Measurements from ENCODE around the gene ZNF576.

The ZNF576 gene

DNA sequence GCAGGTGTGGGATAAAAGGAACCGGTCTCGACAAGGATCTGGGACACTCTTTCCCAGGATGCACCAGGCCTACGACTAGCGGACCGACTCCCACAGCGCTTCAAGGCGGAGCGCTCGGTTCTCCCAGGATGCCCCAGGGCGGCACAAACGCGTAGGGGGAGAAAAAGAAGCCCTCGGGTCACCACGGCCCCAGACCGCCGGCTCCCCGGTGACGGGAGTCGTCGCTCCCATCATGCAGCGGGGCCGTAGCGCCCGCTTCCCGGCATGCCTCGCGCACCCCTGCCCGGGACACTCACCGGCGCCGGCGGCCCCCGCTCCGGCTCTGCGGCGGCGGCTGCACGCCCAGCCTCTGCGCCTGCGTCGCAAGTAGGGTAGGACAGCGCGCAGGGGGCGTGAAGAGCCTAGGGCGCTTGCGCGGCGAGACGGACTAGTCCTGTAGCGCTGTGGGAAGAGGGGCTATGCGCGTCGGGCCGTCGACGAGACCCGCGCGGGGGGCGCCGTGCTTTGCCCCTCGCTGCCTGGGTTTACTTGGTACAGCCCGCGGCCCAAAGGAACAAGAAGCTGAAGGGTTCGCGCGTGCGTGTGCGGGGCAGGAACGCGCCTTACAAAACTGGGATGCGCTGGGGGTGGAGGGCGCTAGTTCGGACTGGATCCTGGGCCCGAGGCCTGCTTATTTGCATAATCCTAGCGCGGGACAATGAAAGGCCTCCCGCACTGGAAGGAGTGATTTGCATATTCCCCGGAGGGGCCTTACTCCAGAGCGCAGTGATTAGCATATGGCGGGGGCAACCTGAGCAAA lies 23.1 kb downstream of the ZNF576 start, which contains the start of gene ZNF428:
Gene ZNF428, minus strand, starts transcription at position 368 of the 799 bp plus-strand sequence. CDS start 5,325 bp downstream, outside the sequence.
- Histone ChIP-seq H3K4me1 (ENCODE audit: control insufficient read depth, insufficient read depth, low read length) (peaks cover 27% of the 10 kb centered on the region), H3K9ac (ENCODE audit: low read length) (peak within 1 kb of the TSS; percentile 94), H3K27me3 (ENCODE audit: control insufficient read depth, insufficient read depth, low read length) (no peaks in the 10 kb centered on the region), H3K36me3 (ENCODE audit: control insufficient read depth, insufficient read depth, low read length) (no peaks in the 10 kb centered on the region), H3K9me3 (ENCODE audit: control insufficient read depth, insufficient read depth, low read depth, low read length) (no peaks in the 10 kb centered on the region), H3K27ac (ENCODE audit: low read depth, low read length) (peak within 1 kb of the TSS; percentile 95), H3K4me3 (ENCODE audit: low read depth, low read length) (peak within 1 kb of the TSS; percentile 83)

DNA sequence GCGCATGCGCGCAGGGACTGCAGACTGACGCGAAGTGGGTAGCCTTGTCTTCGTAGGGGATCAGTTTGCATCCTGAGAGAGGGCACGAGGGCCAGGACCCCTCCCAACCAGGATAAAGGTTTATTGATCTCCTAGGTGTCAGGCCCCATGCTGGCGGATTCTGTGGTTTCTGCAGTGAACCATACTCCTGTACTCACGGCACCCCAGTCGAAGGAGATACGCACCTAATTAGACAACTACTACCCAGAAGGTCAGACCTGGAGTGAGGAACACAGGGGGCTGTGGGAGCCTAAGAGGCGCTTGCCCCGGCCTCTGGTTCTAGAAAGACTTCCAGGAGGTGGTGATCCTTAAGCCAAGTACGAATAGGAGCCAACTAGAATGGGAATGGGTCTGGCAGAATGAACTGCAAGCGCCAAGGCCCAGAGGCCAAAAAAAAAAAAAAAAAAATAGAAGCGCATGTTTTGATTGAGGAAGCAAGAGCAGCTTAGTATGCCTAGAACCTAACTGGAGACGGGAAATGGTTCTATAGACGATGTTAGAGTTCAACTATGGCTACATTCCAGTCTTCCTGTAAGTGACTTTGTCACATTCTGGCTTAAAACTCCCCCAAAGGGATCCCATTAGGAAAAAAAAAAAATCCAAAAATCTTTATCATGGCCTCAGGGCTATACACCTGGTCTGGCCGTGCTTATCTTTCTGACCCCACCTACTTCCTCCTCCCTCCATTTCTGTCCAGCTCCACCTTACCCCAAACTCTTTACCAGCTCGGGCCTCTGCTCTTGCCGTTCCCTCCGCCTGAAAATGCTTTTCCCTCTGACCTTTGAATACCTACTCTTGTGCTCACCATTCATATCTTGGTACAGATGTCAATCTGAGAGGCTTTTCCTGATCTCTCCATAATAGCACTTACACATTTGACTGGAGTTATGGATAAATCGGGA lies 23.9 kb downstream of the ZNF576 start:
- H3K4me1 ChIP-seq (ENCODE audit: control insufficient read depth, insufficient read depth, low read length) = peaks cover 30% of the 10 kb centered on the region
- no peaks in the 10 kb centered on the region for H3K27me3 ChIP-seq (ENCODE audit: control insufficient read depth, insufficient read depth, low read length)
- peak overlapping the region; percentile 83 for H3K4me3 ChIP-seq (ENCODE audit: low read depth, low read length)
- H3K9me3 ChIP-seq (ENCODE audit: control insufficient read depth, insufficient read depth, low read depth, low read length) = no peaks in the 10 kb centered on the region
- H3K9ac ChIP-seq (ENCODE audit: low read length) = peak overlapping the region; percentile 94
- H3K36me3 ChIP-seq (ENCODE audit: control insufficient read depth, insufficient read depth, low read length) = no peaks in the 10 kb centered on the region
- peak overlapping the region; percentile 95 for H3K27ac ChIP-seq (ENCODE audit: low read depth, low read length)

DNA sequence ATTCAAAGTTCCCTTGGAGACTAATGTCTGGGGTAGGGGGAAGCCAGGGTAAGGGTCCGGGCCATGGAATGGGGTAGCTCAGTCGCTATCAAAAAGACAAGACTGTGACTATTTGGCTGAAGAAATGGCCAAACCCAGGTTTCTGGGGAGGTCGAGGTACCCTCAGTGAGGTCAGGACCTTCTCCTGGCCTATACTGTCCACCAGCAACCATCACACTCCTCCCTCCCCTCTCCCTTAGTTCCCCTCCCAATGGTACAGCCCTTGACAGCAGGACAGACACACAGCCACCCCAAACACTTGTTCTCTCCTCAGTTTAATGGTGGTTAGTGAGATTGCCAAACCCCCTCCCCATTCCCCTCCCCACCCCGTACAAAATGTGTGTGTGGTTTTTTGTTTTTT lies 25.7 kb downstream of the ZNF576 start:
- H3K9ac ChIP-seq (ENCODE audit: low read length) = no peak overlapping the region
- peaks cover 30% of the 10 kb centered on the region for H3K4me1 ChIP-seq (ENCODE audit: control insufficient read depth, insufficient read depth, low read length)
- no peaks in the 10 kb centered on the region for H3K9me3 ChIP-seq (ENCODE audit: control insufficient read depth, insufficient read depth, low read depth, low read length)
- peaks cover 6% of the 10 kb centered on the region; the same call in 1 of the 2 replicates for H3K27me3 ChIP-seq (ENCODE audit: control insufficient read depth, insufficient read depth, low read length)
- H3K4me3 ChIP-seq (ENCODE audit: low read depth, low read length) = no peak overlapping the region
- no peaks in the 10 kb centered on the region for H3K36me3 ChIP-seq (ENCODE audit: control insufficient read depth, insufficient read depth, low read length)
- no peak overlapping the region for H3K27ac ChIP-seq (ENCODE audit: low read depth, low read length)

DNA sequence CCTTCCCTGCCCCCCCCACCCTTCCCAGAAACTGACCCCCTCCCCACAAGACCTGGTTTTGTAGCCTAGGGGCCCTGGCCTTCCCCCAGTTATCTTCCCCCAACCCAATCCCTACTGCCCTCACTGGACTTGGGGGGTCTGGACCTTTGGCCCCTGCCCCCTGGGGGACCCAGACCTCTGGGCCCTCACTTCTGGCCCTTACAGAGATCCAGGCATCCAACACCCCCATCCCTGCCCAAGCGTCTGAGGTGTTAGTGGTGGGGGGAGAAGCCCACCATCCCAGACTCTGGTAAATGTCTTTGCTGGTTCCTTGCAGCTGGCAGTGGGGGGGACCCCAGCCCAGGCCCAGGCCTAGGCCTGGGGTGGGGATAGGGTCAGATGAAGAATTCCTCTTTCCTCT lies 26.6 kb downstream of the ZNF576 start:
- no peaks in the 10 kb centered on the region for H3K36me3 ChIP-seq (ENCODE audit: control insufficient read depth, insufficient read depth, low read length)
- no peaks in the 10 kb centered on the region for H3K9me3 ChIP-seq (ENCODE audit: control insufficient read depth, insufficient read depth, low read depth, low read length)
- no peak overlapping the region for H3K27ac ChIP-seq (ENCODE audit: low read depth, low read length)
- H3K4me1 ChIP-seq (ENCODE audit: control insufficient read depth, insufficient read depth, low read length) = peaks cover 30% of the 10 kb centered on the region
- H3K27me3 ChIP-seq (ENCODE audit: control insufficient read depth, insufficient read depth, low read length) = peaks cover 14% of the 10 kb centered on the region
- no peak overlapping the region for H3K4me3 ChIP-seq (ENCODE audit: low read depth, low read length)
- H3K9ac ChIP-seq (ENCODE audit: low read length) = no peak overlapping the region

DNA sequence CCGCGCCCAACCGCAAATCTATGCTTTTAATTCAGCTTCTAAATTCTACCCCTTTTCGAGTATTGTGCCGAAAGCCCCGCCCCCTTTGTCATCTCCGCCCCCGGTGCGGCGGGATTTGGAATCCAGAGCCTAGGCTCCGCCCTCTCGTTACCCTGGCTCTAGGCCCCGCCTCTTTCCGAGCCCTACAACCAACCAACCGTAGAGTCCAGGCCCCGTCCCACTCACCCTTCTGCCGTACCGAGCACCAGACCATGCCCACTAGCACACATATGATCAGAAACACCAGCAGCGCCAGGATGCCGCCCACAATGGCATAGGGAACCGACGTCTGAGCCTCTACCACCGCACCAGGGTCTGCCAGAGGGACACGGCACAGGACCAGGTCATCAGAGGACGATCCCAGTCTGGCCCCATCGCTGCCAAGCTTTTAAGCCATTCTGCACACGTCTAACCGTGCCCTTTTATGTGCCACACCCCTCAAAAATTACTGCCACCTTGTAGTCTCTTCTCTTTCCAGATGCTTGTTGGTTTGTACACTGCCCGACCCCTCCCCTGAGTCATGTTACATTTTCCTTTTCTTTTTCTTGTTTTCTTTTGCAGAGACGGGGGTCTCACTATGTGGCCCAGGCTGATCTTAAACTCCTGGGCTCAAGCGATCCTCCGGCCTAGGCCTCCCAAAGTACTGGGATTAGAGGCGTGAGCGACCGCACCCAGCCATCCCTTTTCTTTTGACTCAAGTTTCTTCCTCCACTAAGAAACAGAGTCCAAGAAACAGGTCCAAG lies 27.7 kb downstream of the ZNF576 start:
- Histone ChIP-seq H3K27ac (ENCODE audit: low read depth, low read length) (no peak overlapping the region), H3K27me3 (ENCODE audit: control insufficient read depth, insufficient read depth, low read length) (peaks cover 17% of the 10 kb centered on the region), H3K9ac (ENCODE audit: low read length) (no peak overlapping the region), H3K36me3 (ENCODE audit: control insufficient read depth, insufficient read depth, low read length) (no peaks in the 10 kb centered on the region), H3K4me3 (ENCODE audit: low read depth, low read length) (peak overlapping the region; percentile 33), H3K9me3 (ENCODE audit: control insufficient read depth, insufficient read depth, low read depth, low read length) (no peaks in the 10 kb centered on the region), H3K4me1 (ENCODE audit: control insufficient read depth, insufficient read depth, low read length) (peaks cover 26% of the 10 kb centered on the region)

DNA sequence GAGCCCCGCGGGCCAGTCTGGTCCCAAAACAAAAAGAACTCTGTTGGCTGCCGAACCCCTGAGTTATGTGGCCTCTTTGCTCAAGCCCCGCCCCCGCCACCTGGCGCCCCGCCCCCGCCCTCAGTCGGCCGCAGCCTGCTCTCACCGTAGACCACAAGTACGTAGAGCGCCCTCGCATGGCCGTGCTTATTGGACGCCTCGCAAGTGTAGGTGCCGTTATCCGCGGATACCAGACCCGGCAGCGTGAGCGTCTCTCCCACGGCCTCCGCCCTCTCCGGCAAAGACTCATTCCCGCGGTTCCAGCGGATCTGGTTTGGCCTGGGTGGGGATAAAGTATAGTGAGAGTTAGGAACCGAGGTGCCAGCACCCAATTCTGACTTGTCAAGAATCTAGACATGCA lies 28.5 kb downstream of the ZNF576 start:
- peaks cover 17% of the 10 kb centered on the region for H3K27me3 ChIP-seq (ENCODE audit: control insufficient read depth, insufficient read depth, low read length)
- no peak overlapping the region for H3K27ac ChIP-seq (ENCODE audit: low read depth, low read length)
- H3K4me1 ChIP-seq (ENCODE audit: control insufficient read depth, insufficient read depth, low read length) = peaks cover 25% of the 10 kb centered on the region
- no peaks in the 10 kb centered on the region for H3K36me3 ChIP-seq (ENCODE audit: control insufficient read depth, insufficient read depth, low read length)
- no peak overlapping the region for H3K9ac ChIP-seq (ENCODE audit: low read length)
- H3K4me3 ChIP-seq (ENCODE audit: low read depth, low read length) = no peak overlapping the region
- H3K9me3 ChIP-seq (ENCODE audit: control insufficient read depth, insufficient read depth, low read depth, low read length) = no peaks in the 10 kb centered on the region

DNA sequence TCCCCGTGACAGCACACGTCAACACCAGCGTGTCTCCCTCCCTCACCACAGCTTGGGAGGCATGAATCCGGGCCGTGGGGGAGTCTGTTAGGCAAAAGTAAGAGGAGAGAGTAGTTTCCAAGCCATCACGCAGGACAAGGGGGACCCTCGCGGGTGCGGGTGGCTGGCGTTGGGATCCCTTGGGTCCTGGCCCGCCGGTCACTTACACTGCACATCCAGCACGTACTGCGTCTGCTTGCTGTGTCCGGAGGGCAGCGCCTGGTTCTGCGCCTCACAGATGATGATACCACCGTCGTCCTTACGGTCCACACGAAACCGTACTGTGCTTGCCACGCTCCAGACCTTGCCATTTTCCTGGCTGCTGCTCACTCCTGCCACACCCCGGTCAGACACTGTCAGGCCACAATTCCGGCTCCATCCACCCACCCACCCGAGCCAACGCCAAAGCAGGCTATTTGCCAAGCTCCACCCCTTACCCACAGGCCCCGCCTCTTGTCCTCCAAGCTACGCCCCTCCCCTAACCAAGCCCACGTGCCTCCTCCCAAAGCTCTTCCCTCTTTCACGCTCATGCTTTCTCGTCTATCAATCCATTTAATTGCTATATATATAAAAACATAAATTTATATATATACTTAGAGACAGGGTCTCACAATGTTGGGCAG lies 29.7 kb downstream of the ZNF576 start:
- Histone ChIP-seq H3K4me1 (ENCODE audit: control insufficient read depth, insufficient read depth, low read length) (peaks cover 17% of the 10 kb centered on the region), H3K9me3 (ENCODE audit: control insufficient read depth, insufficient read depth, low read depth, low read length) (no peaks in the 10 kb centered on the region), H3K36me3 (ENCODE audit: control insufficient read depth, insufficient read depth, low read length) (no peaks in the 10 kb centered on the region), H3K4me3 (ENCODE audit: low read depth, low read length) (no peak overlapping the region), H3K9ac (ENCODE audit: low read length) (no peak overlapping the region), H3K27ac (ENCODE audit: low read depth, low read length) (no peak overlapping the region), H3K27me3 (ENCODE audit: control insufficient read depth, insufficient read depth, low read length) (peaks cover 17% of the 10 kb centered on the region)

DNA sequence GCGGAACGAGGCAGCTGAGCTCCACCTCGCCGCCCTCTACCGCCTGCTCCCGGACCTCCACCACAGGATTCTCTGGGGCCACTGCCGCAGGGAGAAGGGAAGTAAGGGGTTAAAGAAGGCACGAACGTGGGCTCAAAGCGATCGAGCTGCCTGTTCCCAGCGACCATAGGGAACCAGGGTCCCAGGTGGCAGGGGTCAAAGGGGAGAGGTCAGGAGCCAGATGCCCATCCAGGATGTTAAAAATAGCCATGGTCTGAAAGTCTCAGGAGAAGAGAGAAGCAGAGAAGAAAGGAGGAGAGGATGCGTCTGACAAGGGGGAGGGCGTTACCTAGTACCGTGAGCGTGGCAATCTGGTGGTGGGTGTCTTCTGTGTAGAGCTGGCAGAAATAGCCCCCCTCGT lies 30.4 kb downstream of the ZNF576 start:
- Histone ChIP-seq H3K9ac (ENCODE audit: low read length) (no peak overlapping the region), H3K36me3 (ENCODE audit: control insufficient read depth, insufficient read depth, low read length) (no peaks in the 10 kb centered on the region), H3K9me3 (ENCODE audit: control insufficient read depth, insufficient read depth, low read depth, low read length) (no peaks in the 10 kb centered on the region), H3K27ac (ENCODE audit: low read depth, low read length) (no peak overlapping the region), H3K4me1 (ENCODE audit: control insufficient read depth, insufficient read depth, low read length) (peaks cover 15% of the 10 kb centered on the region), H3K4me3 (ENCODE audit: low read depth, low read length) (no peak overlapping the region), H3K27me3 (ENCODE audit: control insufficient read depth, insufficient read depth, low read length) (peaks cover 20% of the 10 kb centered on the region)

DNA sequence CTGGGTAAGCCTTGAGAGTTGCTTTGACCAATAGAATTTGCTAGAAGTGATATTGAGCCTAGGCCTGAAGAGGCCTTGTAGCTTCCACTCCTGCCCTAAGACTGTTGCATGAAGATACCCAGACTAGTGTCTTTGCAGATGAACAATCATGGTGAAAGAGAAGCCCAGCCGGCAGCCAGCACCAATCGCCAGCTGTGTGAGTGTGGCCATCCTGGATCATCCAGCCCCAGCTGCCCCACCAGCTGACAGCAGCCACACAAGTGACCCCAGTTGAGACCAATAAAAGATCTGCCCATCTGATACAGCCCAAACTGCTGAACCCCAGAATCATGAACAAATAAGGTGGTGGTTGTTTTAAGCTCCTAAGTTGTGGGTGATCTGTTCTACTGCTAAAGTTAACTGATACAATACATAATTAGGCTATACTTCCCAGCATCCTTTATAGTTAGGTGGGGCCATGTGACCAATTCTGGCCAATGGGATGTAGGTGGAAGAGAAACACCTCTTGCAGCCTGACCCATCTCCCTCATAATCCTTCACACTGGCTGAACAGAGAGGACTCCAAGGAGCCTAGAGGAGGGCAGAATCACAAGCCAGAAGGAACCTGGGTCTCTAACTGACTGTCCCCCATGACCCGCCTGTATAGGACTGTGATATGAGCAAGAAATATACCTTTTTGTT lies 32.4 kb downstream of the ZNF576 start:
- Histone ChIP-seq H3K27ac (ENCODE audit: low read depth, low read length) (no peak overlapping the region), H3K9ac (ENCODE audit: low read length) (no peak overlapping the region), H3K9me3 (ENCODE audit: control insufficient read depth, insufficient read depth, low read depth, low read length) (no peaks in the 10 kb centered on the region), H3K36me3 (ENCODE audit: control insufficient read depth, insufficient read depth, low read length) (no peaks in the 10 kb centered on the region), H3K4me3 (ENCODE audit: low read depth, low read length) (no peak overlapping the region), H3K4me1 (ENCODE audit: control insufficient read depth, insufficient read depth, low read length) (peaks cover 8% of the 10 kb centered on the region), H3K27me3 (ENCODE audit: control insufficient read depth, insufficient read depth, low read length) (peaks cover 24% of the 10 kb centered on the region)

DNA sequence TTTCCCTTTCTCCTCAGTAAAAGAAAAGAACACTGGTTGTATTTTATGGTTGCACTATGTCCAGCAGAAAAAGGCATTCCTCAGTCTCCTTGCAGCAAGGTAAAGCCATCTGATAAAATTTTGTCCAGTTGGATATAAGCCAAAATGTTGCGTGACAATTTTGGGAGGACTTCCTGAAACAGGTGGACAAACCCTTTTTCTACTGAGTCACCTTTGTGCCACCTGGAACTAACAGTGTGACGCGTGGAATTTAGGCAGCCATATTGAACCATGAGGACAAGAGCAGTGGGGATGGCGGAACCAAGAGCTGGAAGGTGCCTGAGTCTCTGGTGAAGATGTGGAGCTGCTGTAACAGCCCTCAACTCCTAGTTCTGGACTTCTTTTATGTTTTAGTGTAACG lies 35.1 kb downstream of the ZNF576 start:
- peaks cover 35% of the 10 kb centered on the region for H3K27me3 ChIP-seq (ENCODE audit: control insufficient read depth, insufficient read depth, low read length)
- no peaks in the 10 kb centered on the region for H3K9me3 ChIP-seq (ENCODE audit: control insufficient read depth, insufficient read depth, low read depth, low read length)
- H3K27ac ChIP-seq (ENCODE audit: low read depth, low read length) = no peak overlapping the region
- H3K9ac ChIP-seq (ENCODE audit: low read length) = no peak overlapping the region
- no peak overlapping the region for H3K4me3 ChIP-seq (ENCODE audit: low read depth, low read length)
- H3K4me1 ChIP-seq (ENCODE audit: control insufficient read depth, insufficient read depth, low read length) = peaks cover 12% of the 10 kb centered on the region
- H3K36me3 ChIP-seq (ENCODE audit: control insufficient read depth, insufficient read depth, low read length) = no peaks in the 10 kb centered on the region
